A549 (cell line): ENCODE data around the gene GDF9. TPM values are rescaled to one million over a fixed set of nuclear protein-coding genes. Genes with fewer than 3 reads are reported as not detected.

Experiments
- ATAC-seq, 2 experiments: fragments of 200-7000 bp in 1 of 2; fragments of >200 bp in 1 of 2; cut with Nextera tagmentation in 1 of 2; cut with Tn5 transposase in 1 of 2; 3 replicates each; pipeline versions ENCODE4 v1.8.0 to v1.9.1; 2018 to 2020; ENCODE audit warnings: mild to moderate bottlenecking in 1 of 2, moderate library complexity in 1 of 2
- CTCF ChIA-PET: fragments of 300-600 bp; sonication (Branson Sonifier 250); formaldehyde crosslinking; extraction: SDS; loops from one replicate; lab custom pipeline; 2021; ENCODE audit warnings: antibody characterized with exemption, inconsistent platforms; lab: Yijun Ruan, JAX
- POLR2A ChIA-PET: fragments of 350-600 bp; formaldehyde crosslinking; extraction: SDS; loops from one replicate; lab custom pipeline; 2021; ENCODE audit warnings: antibody characterized with exemption, inconsistent platforms; lab: Yijun Ruan, JAX
- DNase-seq, 2 experiments: peaks; one replicate each; pipeline versions ENCODE4 v3.0.0 to v3.0.0-alpha.2; 2011 to 2016; ENCODE audit warnings: low read depth in 1 of 2, low spot score in 1 of 2
- FAIRE-seq: peaks from 2 replicates; lab custom pipeline; 2011; peaks lifted over from hg19 to GRCh38; lab: Jason Lieb, UNC
- H3K27ac ChIP-seq, 2 experiments: fragments of >200 bp; sonication (Bioruptor Twin); formaldehyde crosslinking; 3 replicates each; pipeline ENCODE4 v1.5.1; 2016 to 2017
- H3K4me1 ChIP-seq: fragments of >200 bp; sonication (Bioruptor Twin); formaldehyde crosslinking; 3 replicates; pipeline ENCODE4 v1.6.1; 2016
- H3K4me2 ChIP-seq: fragments of >200 bp; sonication (Bioruptor Twin); formaldehyde crosslinking; 3 replicates; pipeline ENCODE4 v1.6.1; 2016
- H3K4me3 ChIP-seq: fragments of >200 bp; sonication (Bioruptor Twin); formaldehyde crosslinking; 3 replicates; pipeline ENCODE4 v1.5.1; 2016
- H3K9me3 ChIP-seq: fragments of >200 bp; sonication (Bioruptor Twin); formaldehyde crosslinking; 3 replicates; pipeline ENCODE4 v1.6.1; 2016
- BCL3 ChIP-seq: fragments of >200 bp; sonication (Bioruptor Twin); formaldehyde crosslinking; IDR thresholded peaks from 3 replicates; pipeline ENCODE4 v1.6.1; 2016
- CEBPB ChIP-seq, 2 experiments: fragments of >200 bp in 1 of 2; sonication (Bioruptor Twin) in 1 of 2; formaldehyde crosslinking in 1 of 2; IDR thresholded peaks; 2 replicates each; pipeline ENCODE4 v1.6.1; 2012 to 2016
- CHD4 ChIP-seq: fragments of 200-600 bp; sonication (generic); IDR thresholded peaks from 2 replicates; pipeline ENCODE4 v1.6.1; 2016; ENCODE audit warnings: antibody characterized with exemption, mild to moderate bottlenecking, borderline replicate concordance
- CTCF ChIP-seq: fragments of >200 bp; sonication (Bioruptor Twin); formaldehyde crosslinking; IDR thresholded peaks from 3 replicates; pipeline ENCODE4 v1.5.1; 2016
- EHMT2 ChIP-seq: fragments of 200-600 bp; sonication (generic); IDR thresholded peaks from 2 replicates; pipeline ENCODE4 v1.6.1; 2016; ENCODE audit warnings: antibody characterized with exemption, low read depth, mild to moderate bottlenecking, moderate library complexity
- EP300 ChIP-seq, 2 experiments: fragments of >200 bp; sonication (Bioruptor Twin); formaldehyde crosslinking; IDR thresholded peaks; 2 replicates in 1 of 2; 3 replicates in 1 of 2; pipeline ENCODE4 v1.6.1; 2016 to 2017
- FOSB ChIP-seq: fragments of 250-450 bp; sonication (Bioruptor Pico); IDR thresholded peaks from 2 replicates; pipeline ENCODE4 v1.5.0; 2020; ENCODE audit warnings: mild to moderate bottlenecking, moderate library complexity
- HES2 ChIP-seq: fragments of >200 bp; sonication (Bioruptor Twin); formaldehyde crosslinking; IDR thresholded peaks from 2 replicates; pipeline ENCODE4 v1.6.1; 2016
- HOXA7 ChIP-seq: fragments of 250-450 bp; sonication (Bioruptor Pico); IDR thresholded peaks from 2 replicates; pipeline ENCODE4 v1.5.0; 2020; ENCODE audit warnings: mild to moderate bottlenecking, moderate library complexity
- HOXB5 ChIP-seq: fragments of 250-450 bp; sonication (Bioruptor Pico); IDR thresholded peaks from 2 replicates; pipeline ENCODE4 v1.5.0; 2020; ENCODE audit warnings: mild to moderate bottlenecking, moderate library complexity
- JUN ChIP-seq, 2 experiments: fragments of >200 bp; sonication (Bioruptor Twin); formaldehyde crosslinking; IDR thresholded peaks; 2 replicates in 1 of 2; 3 replicates in 1 of 2; pipeline ENCODE4 v1.6.1; 2016 to 2017
- KDM5A ChIP-seq: fragments of 200-600 bp; sonication (generic); IDR thresholded peaks from 2 replicates; pipeline ENCODE4 v1.6.1; 2016; ENCODE audit warnings: antibody characterized with exemption, mild to moderate bottlenecking
- MYC ChIP-seq: IDR thresholded peaks from 2 replicates; pipeline ENCODE4 v1.6.1; 2012; ENCODE audit warnings: mild to moderate bottlenecking, inconsistent platforms, low read length, improper control_type of control experiment, borderline replicate concordance
- NPAS2 ChIP-seq: fragments of 250-450 bp; sonication (Bioruptor Pico); IDR thresholded peaks from 2 replicates; pipeline ENCODE4 v1.8.0; 2022; ENCODE audit warnings: mild to moderate bottlenecking, moderate library complexity, borderline replicate concordance
- PBX3 ChIP-seq: IDR thresholded peaks from 2 replicates; pipeline ENCODE4 v1.6.1; 2012
- RARB ChIP-seq: fragments of 250-450 bp; sonication (Bioruptor Pico); IDR thresholded peaks from 2 replicates; pipeline ENCODE4 v1.8.0; 2021; ENCODE audit warnings: mild to moderate bottlenecking, moderate library complexity
- RFX5 ChIP-seq: fragments of 450-650 bp; IDR thresholded peaks from 2 replicates; pipeline ENCODE4 v1.7.1; 2014; ENCODE audit warnings: antibody characterized with exemption, mild to moderate bottlenecking, moderate library complexity
- RNF2 ChIP-seq: fragments of 200-600 bp; sonication (generic); IDR thresholded peaks from 2 replicates; pipeline ENCODE4 v1.6.1; 2016; ENCODE audit warnings: low read depth, mild to moderate bottlenecking, antibody characterized with exemption, moderate library complexity, borderline replicate concordance
- SMC3 ChIP-seq: fragments of >200 bp; sonication (Bioruptor Twin); formaldehyde crosslinking; IDR thresholded peaks from 3 replicates; pipeline ENCODE4 v1.6.1; 2018; ENCODE audit warnings: inconsistent platforms
- SREBF2 ChIP-seq: fragments of 450-650 bp; IDR thresholded peaks from 2 replicates; pipeline ENCODE4 v1.6.1; 2014; ENCODE audit warnings: mild to moderate bottlenecking, moderate library complexity
- TFCP2L1 ChIP-seq: fragments of 250-450 bp; sonication (Bioruptor Pico); IDR thresholded peaks from 2 replicates; pipeline ENCODE4 v1.5.0; 2021; ENCODE audit warnings: mild to moderate bottlenecking
- ZSCAN20 ChIP-seq: fragments of 250-450 bp; sonication (Bioruptor Pico); IDR thresholded peaks from 2 replicates; pipeline ENCODE4 v1.8.0; 2022; ENCODE audit warnings: mild to moderate bottlenecking, moderate library complexity
- WGBS: methylation state at CpG from one replicate; pipeline ENCODE4 v1.1.6; 2017; ENCODE audit errors: missing lambda C conversion rate; 5-methylcytosine and 5-hydroxymethylcytosine counted together
- polyA plus RNA-seq, 4 experiments: library from polyadenylated mRNA; depleted of rRNA in 3 of 4; stranded (reverse); fragments of >200 nt; fragmentation: RNase III in 1 of 4; extraction: RNeasy Plus Mini Kit Qiagen cat#74134 plus additional on column Dnase treatment in 1 of 4; gene quantifications; 2 replicates in 3 of 4; 3 replicates in 1 of 4; pipeline ENCODE4 v1.2.3, GENCODE V29; 2011 to 2017

GDF9 gene
- polyA plus RNA-seq, 2 of the 4 experiments (the other 2 are of a cell fraction): 0.49 to 0.85 TPM

- Histone ChIP-seq H3K4me3 (peak within 1 kb of the TSS; percentile 70), H3K4me2 (peak within 1 kb of the TSS; percentile 98), H3K27ac (peak within 1 kb of the TSS; percentile 38 to 79; a peak in 5 of 6 replicates), H3K4me1 (no peaks in the 10 kb centered on the region), H3K9me3 (no peaks in the 10 kb centered on the region)
- ATAC-seq (peak in 1 of 2 experiments; percentile 35; a peak in 4 of 6 replicates), FAIRE-seq (no peak), DNase-seq (peak in 1 of 2 experiments; percentile 41)
- ChIA-PET CTCF (interaction anchor here (0.6 to 1.4 kb wide), 9 partner anchors 9 to 73 kb away, joined by 3 to 4 read pairs (median 3); partner anchors contain the start of gene SHROOM1), POLR2A (interaction anchor here (0.6 kb wide), 1 partner anchor 26 kb away, joined by 3 read pairs; no protein-coding TSS in a partner anchor)
- 11% methylated on average over 24 of the region's 68 CpGs for WGBS
- TF ChIP-seq CTCF: no peak
- no peak for TF ChIP-seq JUN (IDR thresholded peaks at IDR 0.05)
- TF ChIP-seq SREBF2: no peak
- no peak for TF ChIP-seq HES2
- no peak for TF ChIP-seq CHD4
- TF ChIP-seq SMC3: no peak
- TF ChIP-seq RFX5: no peak
- no peak for TF ChIP-seq PBX3
- no peak for TF ChIP-seq FOSB (CRISPR knock-in tag)
- no peak for TF ChIP-seq MYC
- no peak for TF ChIP-seq HOXA7
- TF ChIP-seq KDM5A: no peak
- TF ChIP-seq ZSCAN20 (CRISPR knock-in tag): no peak
- TF ChIP-seq RNF2: no peak
- no peak for TF ChIP-seq RARB (CRISPR knock-in tag)
These were observed 53.3 kb downstream of the GDF9 start, which contains the start of gene SOWAHA for GRCh38 chr5:132812781-132813598. SOWAHA (plus strand) TSS chr5:132813302; CDS start chr5:132813622, 320 bp downstream.

GRCh38 chr5:132812123-132812765 lies 54.0 kb downstream of the GDF9 start:
- Histone ChIP-seq H3K4me1 (peaks cover 1% of the 10 kb centered on the region; the same call in 1 of the 3 replicates), H3K27ac (no peak overlapping the region), H3K9me3 (no peaks in the 10 kb centered on the region), H3K4me2 (peak overlapping the region; percentile 98), H3K4me3 (no peak overlapping the region)
- TF ChIP-seq RARB (CRISPR knock-in tag) (no peak), HOXB5 (CRISPR knock-in tag) (no peak), BCL3 (no peak), EHMT2 (no peak), EP300 (IDR thresholded peaks at IDR 0.05) (no peak), CEBPB (IDR thresholded peaks at IDR 0.05) (no peak), TFCP2L1 (CRISPR knock-in tag) (no peak), ZSCAN20 (CRISPR knock-in tag) (no peak), RFX5 (no peak), NPAS2 (no peak), SREBF2 (no peak)
- POLR2A ChIA-PET: interaction anchor here (0.6 kb wide), 1 partner anchor 25 kb away, joined by 3 read pairs; no protein-coding TSS in a partner anchor
- WGBS: 90% methylated on average over 18 of the region's 18 CpGs
- no peak for ATAC-seq
- FAIRE-seq: no peak
- DNase-seq: no peak
- CTCF ChIA-PET: interaction anchor here (1.2 to 6.3 kb wide), 3 partner anchors 7 to 17 kb away, joined by 5 to 87 read pairs (median 28); no protein-coding TSS in a partner anchor
